Gastroesophageal sphincter (tissue), 3 donors: ENCODE measurements around the gene TMEM163.

Source experiments
- EP300 ChIP-seq: sonication (generic); formaldehyde crosslinking; IDR thresholded peaks from one replicate; pipeline ENCODE4 v1.6.1; 2017; ENCODE audit warnings: antibody characterized with exemption, mild to moderate bottlenecking
- POLR2A ChIP-seq, 2 donors: fragments of 450-650 bp; IDR thresholded peaks; one replicate each; pipeline ENCODE4 v1.6.1; 2017; ENCODE audit warnings: antibody characterized with exemption in 2 of 2, mild to moderate bottlenecking in 2 of 2, moderate library complexity in 1 of 2
- POLR2AphosphoS5 ChIP-seq: sonication (generic); formaldehyde crosslinking; IDR thresholded peaks from one replicate; pipeline ENCODE4 v1.6.1; 2017; ENCODE audit warnings: antibody characterized with exemption
- TF ChIP-seq, protein P1 (sequence below), 4 experiments: fragments of 200-600 bp in 2 of 4; fragments of 450-650 bp in 2 of 4; sonication (generic) in 1 of 4; IDR thresholded peaks; one replicate each; pipeline ENCODE4 v1.5.1; 2017 to 2019; ENCODE audit warnings: antibody characterized with exemption in 4 of 4, mild to moderate bottlenecking in 2 of 4, moderate library complexity in 2 of 4

GRCh38 chr2:134573085-134573370 is 145.8 kb downstream of the TMEM163 start:
- TF ChIP-seq, protein P1, sequence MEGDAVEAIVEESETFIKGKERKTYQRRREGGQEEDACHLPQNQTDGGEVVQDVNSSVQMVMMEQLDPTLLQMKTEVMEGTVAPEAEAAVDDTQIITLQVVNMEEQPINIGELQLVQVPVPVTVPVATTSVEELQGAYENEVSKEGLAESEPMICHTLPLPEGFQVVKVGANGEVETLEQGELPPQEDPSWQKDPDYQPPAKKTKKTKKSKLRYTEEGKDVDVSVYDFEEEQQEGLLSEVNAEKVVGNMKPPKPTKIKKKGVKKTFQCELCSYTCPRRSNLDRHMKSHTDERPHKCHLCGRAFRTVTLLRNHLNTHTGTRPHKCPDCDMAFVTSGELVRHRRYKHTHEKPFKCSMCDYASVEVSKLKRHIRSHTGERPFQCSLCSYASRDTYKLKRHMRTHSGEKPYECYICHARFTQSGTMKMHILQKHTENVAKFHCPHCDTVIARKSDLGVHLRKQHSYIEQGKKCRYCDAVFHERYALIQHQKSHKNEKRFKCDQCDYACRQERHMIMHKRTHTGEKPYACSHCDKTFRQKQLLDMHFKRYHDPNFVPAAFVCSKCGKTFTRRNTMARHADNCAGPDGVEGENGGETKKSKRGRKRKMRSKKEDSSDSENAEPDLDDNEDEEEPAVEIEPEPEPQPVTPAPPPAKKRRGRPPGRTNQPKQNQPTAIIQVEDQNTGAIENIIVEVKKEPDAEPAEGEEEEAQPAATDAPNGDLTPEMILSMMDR (IDR thresholded peaks at IDR 0.05) = no peak
- no peak for TF ChIP-seq POLR2AphosphoS5
- no peak for TF ChIP-seq EP300
- TF ChIP-seq POLR2A (IDR thresholded peaks at IDR 0.05) = no peak
